Liver (tissue), 3 donors: Measurements from ENCODE around the gene THBS3.
"Not testable (repeated sequence)": the region's sequence is repeated elsewhere in the genome, so short reads cannot be mapped to it uniquely, and the experiment has no call there.

Experiments used
- JUND ChIP-seq, 2 donors: IDR thresholded peaks; 2 replicates each; pipeline ENCODE4 v1.6.1; 2016; ENCODE audit warnings: antibody characterized with exemption in 2 of 2
- SP1 ChIP-seq: IDR thresholded peaks from 2 replicates; pipeline ENCODE4 v1.6.1; 2018; ENCODE audit warnings: antibody characterized with exemption, mild to moderate bottlenecking
- TAF1 ChIP-seq: conservative IDR thresholded peaks from 2 replicates; pipeline ENCODE4 v1.6.1; 2016; ENCODE audit warnings: antibody characterized with exemption, mild to moderate bottlenecking
- YY1 ChIP-seq: IDR thresholded peaks from 2 replicates; pipeline ENCODE4 v1.6.1; 2016; ENCODE audit warnings: antibody characterized with exemption, mild to moderate bottlenecking
- TF ChIP-seq, protein P1 (sequence below): fragments of 150-350 bp; IDR thresholded peaks from 2 replicates; pipeline ENCODE4 v1.5.1; 2017; ENCODE audit warnings: improper control_type of control experiment, low read depth, low read length; ENCODE audit not compliant: missing input control
- TF ChIP-seq, protein P2 (sequence below): IDR thresholded peaks from 2 replicates; pipeline ENCODE4 v1.6.1; 2016; ENCODE audit warnings: antibody characterized with exemption
- TF ChIP-seq, protein P3 (sequence below): IDR thresholded peaks from 2 replicates; pipeline ENCODE4 v1.6.1; 2016; ENCODE audit warnings: antibody characterized with exemption
- donor health status: healthy.
- donor health status: healthy.

DNA sequence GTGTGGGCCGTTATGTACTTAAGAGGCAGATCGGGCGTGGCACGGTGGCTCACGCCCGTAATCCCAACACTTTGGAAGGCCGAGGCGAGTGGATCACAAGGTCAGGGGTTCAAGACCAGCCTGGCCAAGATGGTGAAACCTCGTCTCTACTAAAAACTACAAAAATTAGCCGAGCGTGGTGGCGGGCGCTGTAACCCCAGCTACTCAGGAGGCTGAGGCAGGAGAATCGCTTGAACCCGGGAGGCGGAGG is 13.8 kb downstream of the THBS3 start:
- TF ChIP-seq, protein P1, sequence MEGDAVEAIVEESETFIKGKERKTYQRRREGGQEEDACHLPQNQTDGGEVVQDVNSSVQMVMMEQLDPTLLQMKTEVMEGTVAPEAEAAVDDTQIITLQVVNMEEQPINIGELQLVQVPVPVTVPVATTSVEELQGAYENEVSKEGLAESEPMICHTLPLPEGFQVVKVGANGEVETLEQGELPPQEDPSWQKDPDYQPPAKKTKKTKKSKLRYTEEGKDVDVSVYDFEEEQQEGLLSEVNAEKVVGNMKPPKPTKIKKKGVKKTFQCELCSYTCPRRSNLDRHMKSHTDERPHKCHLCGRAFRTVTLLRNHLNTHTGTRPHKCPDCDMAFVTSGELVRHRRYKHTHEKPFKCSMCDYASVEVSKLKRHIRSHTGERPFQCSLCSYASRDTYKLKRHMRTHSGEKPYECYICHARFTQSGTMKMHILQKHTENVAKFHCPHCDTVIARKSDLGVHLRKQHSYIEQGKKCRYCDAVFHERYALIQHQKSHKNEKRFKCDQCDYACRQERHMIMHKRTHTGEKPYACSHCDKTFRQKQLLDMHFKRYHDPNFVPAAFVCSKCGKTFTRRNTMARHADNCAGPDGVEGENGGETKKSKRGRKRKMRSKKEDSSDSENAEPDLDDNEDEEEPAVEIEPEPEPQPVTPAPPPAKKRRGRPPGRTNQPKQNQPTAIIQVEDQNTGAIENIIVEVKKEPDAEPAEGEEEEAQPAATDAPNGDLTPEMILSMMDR, result not testable (repeated sequence)
- TF ChIP-seq JUND (IDR thresholded peaks at IDR 0.05); SP1; TAF1; YY1: not testable (repeated sequence)
- TF ChIP-seq, protein P2, sequence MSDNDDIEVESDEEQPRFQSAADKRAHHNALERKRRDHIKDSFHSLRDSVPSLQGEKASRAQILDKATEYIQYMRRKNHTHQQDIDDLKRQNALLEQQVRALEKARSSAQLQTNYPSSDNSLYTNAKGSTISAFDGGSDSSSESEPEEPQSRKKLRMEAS, result not testable (repeated sequence)
- TF ChIP-seq, protein P3, sequence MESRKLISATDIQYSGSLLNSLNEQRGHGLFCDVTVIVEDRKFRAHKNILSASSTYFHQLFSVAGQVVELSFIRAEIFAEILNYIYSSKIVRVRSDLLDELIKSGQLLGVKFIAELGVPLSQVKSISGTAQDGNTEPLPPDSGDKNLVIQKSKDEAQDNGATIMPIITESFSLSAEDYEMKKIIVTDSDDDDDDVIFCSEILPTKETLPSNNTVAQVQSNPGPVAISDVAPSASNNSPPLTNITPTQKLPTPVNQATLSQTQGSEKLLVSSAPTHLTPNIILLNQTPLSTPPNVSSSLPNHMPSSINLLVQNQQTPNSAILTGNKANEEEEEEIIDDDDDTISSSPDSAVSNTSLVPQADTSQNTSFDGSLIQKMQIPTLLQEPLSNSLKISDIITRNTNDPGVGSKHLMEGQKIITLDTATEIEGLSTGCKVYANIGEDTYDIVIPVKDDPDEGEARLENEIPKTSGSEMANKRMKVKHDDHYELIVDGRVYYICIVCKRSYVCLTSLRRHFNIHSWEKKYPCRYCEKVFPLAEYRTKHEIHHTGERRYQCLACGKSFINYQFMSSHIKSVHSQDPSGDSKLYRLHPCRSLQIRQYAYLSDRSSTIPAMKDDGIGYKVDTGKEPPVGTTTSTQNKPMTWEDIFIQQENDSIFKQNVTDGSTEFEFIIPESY, result not testable (repeated sequence)
